HG02970 (cell line): ENCODE results near the gene ULBP1.
"Not testable (repeated sequence)": the region's sequence is repeated elsewhere in the genome, so short reads cannot be mapped to it uniquely, and the experiment has no call there.

ENCODE experiments used
- ATAC-seq: cut with Tn5 transposase; IDR thresholded peaks from one replicate; pipeline ENCODE4 v1.9.1; 2021; ENCODE audit warnings: mild to moderate bottlenecking, moderate library complexity, moderate number of reproducible peaks; ENCODE audit not compliant: unreplicated experiment, low FRiP score

Gene ULBP1

DNA sequence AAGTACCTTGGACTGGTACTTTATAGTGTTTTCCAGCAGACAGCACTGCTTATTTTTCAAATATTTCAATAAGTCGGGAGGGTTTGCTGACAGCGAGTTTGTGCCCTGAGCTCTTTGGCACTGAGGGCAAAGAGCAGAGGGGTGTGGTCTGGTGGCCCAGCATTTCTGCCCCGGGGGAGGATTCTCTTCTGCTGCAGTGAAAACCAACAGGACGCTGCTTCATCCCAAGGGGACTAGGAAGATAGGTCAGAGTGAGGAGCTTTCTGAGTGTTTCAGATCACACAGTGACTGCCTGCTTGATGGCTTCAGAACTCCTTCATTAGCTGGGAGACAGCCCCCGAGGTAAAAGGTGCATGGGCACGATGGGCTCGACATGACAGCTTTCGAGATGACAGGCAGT, 13.3 kb upstream of the ULBP1 start:
- ATAC-seq: no peak

DNA sequence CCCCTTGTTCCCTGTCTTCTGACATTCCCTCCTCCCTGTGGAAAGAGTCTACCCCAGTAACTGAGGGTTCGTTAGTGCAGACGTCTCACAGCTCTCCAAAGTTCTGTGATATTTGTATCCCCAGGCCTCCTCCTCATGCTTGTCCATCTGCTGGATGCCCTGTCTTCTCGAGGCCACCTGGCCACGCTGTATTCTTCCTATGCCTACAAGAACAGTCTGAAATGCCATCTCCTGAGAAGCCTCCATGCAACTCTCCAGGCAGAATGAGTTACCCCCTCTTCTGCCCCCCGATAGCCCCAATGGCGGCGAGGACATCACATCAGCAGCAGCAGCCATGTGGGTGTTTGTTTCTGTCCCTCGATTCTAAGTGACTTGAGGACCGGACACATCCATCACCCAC, 12.6 kb upstream of the ULBP1 start:
- no peak for ATAC-seq

DNA sequence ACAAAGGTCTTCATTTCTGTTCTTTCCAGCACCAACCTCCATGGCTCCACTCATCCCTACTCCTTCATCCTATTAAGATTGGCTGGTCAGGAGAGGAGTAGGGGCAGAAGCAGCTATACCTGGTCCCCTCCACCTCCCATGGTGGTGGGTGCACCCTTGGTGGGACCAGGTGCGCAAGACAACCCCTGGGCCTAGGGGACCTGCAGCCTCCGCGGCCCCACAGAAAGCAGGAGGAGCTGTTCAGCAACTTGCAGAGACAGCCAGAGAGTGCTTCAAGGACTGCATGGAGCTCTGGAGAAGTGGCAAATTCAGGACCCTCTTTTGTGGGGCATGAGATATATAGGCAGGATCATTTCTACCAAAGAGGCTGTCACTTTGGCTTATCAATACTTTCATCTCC, 12.1 kb upstream of the ULBP1 start:
- no peak for ATAC-seq

DNA sequence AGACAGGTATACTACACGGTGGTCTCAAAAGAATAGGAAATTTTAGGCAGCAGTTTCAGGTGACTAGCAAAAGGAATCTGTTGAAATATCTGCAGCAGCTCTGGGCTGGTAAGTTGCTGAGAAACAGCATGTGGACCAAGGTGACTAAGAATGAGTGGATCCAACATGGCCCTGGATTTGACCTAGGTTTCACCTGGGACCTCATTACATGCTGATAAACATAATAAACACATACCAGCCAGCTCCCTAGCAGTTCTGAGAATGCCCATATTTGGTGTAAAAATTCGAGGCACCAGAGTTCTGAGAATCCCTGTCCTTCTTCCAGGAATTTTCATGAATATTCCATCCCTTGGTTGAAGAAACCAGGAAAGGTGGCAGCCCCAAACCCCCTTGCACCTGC, 10.4 kb upstream of the ULBP1 start:
- ATAC-seq: not testable (repeated sequence)

DNA sequence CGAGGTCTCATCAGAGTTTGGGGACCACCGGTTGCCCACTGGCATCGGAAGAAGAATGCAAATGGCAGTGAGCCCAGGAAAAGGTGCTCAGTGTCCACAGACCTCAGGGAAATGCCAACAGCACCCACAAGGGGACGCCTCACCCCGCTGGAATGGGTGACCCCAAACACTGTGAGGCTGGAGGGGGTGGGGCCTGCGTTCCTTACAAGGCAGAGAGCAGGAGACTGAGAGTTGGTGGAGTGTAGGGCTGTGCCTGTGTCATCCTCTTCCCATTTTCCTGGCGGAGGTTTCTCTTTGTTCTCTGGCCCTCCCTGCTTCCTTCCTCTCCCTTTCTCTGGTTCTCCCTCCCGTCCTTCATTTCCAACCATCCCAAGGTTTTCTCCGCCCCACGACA, 9.8 kb upstream of the ULBP1 start:
- ATAC-seq: not testable (repeated sequence)

DNA sequence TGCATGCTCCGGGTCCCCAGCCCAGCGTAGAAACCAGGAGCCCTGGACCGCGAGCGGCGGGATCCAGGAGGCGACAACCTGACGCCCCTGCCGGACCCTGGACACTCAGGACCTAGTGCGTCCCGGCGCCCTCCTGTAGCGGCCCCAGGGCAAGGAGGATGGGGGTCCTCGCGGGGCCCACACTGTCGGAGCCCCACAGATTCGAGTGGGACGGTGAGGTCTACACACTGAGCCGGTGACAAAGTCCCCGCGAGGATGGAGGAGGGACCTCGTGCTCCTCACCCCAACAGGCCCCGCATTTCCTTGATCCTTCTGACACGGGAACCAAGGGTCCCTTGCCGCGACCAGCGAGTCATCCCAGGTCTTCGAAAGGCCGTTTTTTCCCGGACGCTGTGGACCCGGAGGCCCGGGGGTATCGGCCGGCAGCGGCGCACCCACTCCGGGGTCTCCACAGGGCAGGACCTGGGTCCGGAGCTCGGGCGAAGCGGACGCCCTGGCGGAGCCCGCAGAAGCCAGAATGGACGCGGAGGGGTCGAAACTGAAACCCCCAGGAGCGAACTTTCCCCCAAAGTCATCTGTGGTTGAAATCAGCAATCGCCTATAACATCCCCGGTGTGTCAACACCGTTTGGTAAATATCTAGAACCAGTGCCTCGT, 9.3 kb upstream of the ULBP1 start:
- ATAC-seq: not testable (repeated sequence)

DNA sequence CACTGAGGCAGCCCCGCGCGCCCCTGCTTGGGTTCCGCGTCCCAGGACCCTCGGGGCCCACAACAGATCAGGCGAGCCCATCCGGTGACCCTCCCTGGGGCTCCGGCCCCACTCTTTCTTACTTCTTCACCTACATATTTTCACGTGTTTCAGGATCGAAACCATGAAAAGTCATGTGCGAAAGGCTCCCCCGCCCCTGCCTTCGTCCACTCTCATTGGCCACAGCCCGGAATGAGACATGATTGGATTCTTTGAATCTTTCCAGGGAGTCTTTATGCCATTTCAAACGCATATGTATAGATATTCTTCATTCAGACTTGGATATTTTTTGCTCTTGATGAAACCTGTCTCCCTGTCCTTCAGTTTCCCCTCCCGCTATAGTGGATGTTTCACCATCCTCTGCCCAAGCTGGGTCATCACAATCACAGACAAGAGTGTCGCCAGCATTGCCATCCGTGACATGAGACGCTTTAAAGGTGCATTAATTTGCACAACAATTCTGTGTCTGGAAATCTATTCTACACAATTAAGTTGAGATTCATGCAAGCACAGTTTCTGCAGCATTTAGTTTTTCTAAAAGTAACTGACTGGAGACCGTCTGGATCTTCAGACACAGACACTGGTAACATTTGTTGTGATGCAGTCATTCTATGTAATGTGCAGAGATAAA, 8.6 kb upstream of the ULBP1 start:
- not testable (repeated sequence) for ATAC-seq

DNA sequence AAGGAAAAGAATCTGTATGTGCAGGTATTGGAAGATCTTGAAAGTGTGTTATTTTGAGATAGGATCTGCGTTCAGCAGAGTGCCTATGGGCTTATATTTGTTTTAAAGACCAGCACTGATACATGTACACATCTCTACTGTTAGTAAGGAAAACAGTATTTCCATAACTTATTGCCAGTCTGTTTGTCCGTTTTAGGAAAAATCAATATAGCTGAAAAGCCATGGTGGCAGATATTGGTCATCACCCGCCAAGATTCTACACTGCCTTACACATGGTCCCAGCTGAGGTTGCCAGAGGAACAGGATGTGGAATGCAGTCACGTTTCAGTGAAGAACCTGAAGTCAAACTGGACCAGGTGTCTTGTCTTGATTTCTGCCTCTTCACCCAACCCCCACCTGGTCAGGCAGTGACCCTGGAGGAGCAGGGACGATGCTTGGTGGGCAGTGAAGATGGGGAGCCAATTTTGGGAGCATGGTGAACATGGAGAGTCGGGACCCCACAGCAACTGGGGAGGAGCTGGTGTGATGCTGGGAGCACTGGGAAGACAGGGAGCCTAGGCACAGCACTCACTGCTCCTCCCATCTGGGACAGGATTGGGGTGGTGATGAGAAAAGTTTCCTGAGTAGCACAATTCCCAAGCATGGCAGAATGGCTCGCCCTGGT, 8.0 kb upstream of the ULBP1 start:
- ATAC-seq: not testable (repeated sequence)

DNA sequence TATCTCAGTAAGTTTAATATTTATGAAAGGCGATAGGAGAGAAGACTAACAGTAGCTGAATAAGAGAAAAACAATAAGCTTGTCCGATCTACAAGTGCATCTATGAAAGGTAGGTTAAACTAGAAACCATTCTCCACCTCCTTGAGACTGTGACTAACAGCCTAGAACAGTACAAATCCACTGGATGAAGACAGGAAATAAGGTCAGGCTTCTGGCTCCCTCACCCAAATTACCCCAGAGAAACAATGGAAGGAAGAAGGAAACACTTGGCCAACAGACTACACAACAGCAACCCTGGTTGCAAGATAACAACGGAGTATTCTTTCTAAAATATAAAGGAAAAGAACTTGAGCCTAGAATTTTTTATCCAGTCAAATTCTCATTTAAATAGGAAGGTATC, 5.6 kb upstream of the ULBP1 start:
- ATAC-seq: not testable (repeated sequence)

DNA sequence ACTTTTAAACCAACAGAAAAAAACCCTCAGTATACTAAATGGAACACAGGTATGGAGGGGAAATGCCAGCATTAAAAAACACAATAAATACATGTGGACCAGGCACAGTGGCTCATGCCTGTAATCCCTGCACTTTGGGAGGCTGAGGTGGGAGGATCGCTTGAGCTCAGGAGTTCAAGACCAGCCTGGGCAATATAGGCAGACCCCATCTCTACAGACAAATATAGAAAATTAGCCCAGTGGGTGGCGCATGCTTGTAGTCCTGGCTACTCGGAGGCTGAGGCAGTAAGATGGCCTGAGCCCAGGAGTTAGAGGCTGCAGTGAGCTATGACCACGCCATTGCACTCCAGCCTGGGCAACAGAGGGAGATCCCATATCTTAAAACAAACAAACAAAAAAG, 3.9 kb upstream of the ULBP1 start:
- ATAC-seq: not testable (repeated sequence)

DNA sequence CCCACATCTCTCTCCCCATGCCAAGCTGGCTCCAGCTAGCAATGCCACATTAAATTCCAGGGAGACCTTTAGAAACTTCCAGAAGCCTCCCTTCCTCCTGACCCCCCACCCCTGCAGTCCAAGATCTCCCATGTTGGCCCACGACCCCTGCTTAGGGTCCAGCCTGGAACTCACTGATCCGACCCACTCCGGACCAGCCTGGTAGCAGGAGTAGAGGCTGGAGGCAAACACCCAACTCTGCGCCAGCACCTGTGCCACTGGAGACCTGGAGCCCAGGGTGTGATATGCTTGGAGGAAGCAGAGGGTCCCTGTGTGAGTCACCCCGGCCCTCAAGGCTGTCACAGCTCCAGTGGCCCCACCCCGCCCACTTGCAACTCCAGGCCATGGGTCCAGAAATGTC, 3.3 kb upstream of the ULBP1 start:
- ATAC-seq: no peak

DNA sequence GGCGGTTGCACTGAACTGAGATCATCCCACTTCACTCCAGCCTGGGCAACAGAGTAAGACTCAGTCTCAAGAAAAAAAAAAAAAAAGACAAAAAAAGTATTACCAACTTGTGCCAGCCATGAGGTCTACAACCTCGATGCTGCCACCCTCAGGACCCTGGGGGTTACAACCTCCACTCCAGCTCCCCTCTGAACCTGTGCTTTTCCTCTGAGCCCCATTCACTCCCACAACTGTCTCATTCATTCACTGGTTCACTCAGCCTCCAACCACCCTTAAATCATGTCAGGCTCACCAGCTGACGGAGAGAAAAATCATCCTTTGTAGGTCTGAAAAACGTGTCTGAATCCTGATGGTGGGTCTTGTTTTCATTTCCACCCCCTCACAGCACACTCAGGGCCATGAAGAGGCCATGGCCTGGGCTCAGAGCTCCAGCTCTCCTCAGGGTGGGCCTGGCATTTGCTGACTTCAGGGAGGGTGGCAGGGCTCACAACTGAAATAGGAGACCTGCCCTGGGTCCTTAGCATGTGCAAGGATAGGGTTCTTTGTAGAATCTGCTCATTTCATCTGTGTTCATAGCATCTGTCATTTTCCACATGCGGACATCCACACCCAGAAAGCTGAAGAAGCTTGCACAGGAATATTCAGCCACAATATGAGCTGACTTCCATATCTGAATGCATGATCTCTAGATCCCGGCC, 1.9 kb upstream of the ULBP1 start:
- ATAC-seq: no peak

DNA sequence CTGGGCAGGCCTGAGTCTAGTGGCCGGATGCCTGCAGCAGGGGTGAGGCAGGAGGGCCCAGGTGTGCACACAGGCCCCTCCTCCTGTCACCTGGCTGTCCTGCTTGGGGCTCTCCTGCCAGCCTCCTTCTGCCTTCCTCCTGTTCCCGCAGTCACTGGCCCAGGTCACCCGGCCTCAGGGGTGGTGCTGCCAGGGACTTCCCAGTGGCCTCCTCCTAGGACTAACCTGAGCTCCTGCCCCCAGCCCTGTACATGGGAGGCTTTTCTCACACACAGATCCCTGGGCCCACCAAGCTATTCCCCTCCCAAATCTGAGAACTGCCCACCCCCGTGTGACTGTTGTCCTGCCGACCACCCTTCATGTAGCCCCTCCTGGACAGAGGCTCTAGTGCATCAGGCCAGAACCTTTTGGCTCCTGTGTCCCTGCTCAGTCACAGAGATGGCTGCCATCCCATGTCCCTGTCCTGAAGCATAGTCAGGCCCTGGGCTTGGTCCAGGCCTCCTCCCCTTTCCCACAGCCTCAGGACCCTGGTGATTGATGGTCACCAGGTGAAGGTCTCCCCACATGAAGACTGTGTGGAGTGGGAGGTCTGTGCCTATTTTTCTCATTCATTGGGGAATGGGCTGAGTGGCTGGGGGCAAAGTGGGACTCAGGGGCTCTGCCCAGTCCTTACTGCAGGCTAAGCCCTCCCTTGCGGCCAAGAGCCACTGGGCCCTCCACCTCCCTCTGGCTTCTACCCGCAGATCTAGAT, 1.1 kb upstream of the ULBP1 start:
- ATAC-seq: no peak

DNA sequence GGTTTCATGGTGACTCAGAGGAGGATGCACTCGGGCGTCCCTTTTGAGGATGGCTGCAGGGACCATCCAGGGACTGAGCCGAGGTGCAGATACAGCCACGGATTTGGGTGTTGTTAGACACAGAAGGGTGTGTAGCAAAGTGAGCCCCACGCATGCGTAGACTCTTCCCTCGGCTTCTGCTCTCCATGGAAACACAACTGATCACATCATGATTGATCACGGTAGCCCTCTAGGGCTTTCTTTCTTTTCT, 606 bp upstream of the ULBP1 start:
- ATAC-seq: no peak

DNA sequence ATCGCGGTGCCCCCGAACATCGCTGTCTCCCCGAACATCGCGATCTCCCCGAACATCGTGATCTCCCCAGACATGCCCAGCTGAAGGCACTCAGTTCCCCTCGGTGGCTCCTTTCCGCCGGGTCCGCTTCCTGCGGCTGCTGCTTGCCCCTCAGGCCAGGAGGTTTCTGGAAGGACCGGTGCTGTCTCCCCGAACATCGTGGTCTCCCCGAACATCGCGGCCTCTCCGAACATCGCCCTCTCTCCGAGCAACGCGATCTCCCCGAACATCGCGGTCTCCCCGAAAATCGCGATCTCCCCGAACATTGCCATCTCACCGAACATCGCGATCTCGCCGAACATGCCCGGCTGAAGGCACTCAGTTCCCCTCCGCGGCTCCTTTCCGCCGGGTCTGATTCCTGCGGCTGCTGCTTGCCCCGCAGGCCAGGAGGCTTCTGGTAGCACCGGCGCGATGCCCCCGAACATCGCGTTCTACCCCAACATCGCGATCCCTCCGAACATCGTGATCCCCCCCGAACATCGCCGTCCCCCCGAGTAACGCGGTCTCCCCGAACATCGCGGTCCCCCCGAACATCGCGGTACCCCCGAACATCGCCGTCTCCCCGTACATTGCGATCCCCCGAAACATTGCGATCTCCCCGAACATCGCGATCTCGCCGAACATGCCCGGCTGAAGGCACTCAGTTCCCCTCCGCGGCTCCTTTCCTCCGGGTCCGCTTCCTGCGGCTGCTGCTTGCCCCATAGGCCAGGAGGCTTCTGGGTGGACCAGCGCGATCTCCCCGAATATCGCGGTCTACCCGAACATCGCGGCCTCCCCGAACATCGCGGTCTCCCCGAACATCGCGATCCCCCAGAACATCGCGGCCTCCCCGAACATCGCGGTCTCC, 808 bp downstream of the ULBP1 start:
- no peak for ATAC-seq

DNA sequence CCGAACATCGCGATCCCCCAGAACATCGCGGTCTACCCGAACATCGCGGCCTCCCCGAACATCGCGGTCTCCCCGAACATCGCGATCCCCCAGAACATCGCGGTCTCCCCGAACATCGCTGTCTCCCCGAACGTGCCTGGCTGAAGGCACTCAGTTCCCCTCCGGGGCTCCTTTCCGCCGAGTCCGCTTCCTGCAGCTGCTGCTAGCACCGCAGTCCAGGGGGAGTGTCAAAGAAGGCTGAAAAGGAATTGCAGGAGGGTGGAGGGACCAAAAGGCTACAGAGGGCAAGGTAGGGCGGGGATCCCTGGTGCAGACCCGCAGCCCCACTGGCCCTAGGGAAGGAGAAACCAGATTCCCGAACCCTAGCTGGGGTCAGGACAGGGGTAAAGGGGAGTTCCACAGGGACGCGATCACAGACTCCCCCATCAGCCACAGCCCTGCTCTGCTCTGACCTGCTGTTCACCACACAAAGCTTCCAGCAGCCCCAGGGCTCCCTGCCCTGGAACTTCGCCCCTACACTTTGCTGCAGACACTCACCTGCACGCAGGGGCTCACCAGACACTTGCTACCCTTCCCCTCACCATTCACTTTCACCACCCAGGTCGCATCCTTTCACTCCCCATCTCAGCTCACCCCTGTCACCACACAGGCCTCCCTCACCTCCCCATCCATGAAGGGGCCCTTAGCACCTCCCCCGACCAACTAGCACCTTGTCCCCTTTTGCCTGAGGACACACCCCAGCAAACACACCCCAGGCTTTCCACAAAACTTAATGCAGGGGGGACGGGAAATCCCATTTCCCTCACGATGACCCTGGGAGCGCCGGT, 1.7 kb downstream of the ULBP1 start:
- no peak for ATAC-seq

DNA sequence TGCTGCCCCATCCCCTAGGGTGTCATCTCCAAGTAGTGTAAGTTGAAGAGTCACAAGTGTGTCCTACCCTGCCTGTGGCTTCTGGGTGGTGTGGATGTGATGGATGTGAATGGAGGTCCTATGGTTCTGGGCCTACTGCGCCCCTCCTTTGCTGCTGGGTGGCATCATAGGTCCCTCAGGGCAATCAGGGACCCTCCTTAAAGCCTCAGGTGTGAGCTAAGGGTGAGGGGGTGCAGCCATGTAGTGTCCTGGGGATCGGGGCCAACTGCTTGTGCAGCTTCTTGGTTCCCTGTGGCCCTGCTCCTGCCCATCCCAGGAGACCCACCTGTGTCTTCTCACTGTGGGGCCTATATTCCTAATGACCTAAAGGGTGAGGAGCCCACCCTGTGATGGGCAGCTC, 2.6 kb downstream of the ULBP1 start:
- ATAC-seq: not testable (repeated sequence)

DNA sequence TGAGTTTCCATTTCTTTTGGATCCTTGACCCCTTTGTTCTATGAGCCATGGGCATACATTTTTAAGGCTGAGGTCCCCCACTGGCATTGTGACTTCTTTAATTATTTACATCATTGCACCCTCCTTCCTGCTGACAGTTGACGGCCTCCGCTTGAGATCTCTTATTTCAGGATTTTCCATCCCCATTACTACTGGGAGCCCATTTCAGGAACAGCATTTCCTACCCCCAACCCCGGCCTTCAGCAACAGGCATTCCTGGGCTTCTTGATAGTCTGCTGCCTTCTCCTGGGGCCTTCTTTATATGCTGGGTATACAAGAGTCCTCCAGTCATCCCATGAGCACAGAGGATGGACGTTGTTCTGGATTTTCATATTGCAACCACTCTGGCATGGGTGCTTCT, 3.8 kb downstream of the ULBP1 start:
- no peak for ATAC-seq

DNA sequence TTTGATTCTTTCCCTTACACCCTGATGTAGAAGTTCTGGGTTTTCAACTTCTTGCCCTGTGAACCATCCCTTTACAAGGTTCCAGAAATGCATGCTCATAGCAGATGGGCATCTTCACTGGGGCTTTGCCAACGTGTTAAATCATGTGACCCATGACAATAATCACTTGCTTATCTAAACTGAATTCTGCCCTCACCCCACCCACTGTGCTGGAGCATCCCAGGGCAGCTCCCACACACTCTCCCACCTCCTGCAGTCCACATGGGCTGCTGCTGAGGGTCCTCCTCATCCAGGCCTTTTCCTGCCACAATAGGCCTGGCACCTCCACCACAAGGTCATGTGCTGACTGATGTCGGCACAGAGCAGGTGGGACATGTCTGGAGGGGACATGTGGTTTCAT, 4.3 kb downstream of the ULBP1 start:
- ATAC-seq: not testable (repeated sequence)
